Islet of Langerhans (tissue), 1 donor: ENCODE measurements around the gene KLHL3.
"Not testable (repeated sequence)": the region's sequence is repeated elsewhere in the genome, so short reads cannot be mapped to it uniquely, and the experiment has no call there.

Experiments used
- FAIRE-seq: peaks from one replicate; lab custom pipeline; 2011; peaks lifted over from hg19 to GRCh38; lab: Jason Lieb, UNC

KLHL3 gene

DNA sequence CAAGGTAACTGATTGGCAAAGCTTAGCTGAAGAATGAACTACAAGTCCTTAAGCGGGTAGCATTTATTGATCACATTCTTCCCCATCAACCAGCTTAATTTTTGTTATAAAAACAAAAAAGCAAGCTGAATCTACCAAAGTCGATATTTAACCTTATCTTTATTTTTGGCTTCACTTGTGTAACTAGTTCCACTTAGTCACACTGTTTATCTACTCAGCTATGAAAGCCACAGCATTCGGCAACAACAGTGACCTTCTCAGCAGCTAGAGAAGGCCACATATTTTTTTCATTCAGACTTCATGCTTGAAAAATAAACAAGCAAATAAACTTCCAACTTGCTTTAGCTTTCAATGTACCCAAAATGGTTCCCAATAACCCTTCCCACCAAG lies 69.4 kb downstream of the KLHL3 start:
- peak; percentile 75 for FAIRE-seq

DNA sequence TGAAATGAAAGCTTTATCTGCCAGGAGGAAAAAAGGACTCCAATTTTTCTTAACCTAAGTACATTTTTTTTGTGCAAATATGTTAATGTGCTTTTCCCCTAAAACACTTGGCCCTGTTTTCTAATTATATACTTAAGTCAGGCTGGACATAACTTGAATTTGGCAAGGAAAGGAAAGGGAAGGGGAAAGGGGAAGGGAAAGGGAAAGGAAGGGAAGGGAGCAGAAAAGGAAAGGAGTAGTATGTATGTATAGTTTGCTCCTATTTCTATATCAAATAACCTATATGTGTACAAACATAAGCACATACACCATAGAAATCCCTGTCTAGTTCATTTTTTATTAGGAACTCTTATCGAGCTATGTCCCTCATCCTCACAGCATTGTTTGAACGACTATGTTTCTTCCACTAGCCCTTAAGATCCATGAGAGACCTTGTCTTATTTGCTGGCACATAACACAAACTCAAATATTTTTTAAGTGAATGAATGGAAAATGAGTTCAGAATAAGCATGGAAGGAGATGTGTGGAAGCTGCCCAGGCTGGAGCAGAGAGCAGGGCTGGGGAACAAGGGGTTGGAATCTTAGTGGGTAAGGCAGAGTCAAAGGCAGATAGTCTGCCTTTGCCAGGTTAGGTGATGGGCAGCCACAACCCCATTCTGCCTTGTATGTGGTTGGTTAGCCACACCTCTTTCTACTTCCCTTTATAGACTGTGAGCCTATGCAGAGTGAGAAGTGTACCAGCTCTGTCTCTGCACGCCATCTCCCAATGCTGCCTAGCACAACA lies 70.0 kb downstream of the KLHL3 start:
- FAIRE-seq = no peak

DNA sequence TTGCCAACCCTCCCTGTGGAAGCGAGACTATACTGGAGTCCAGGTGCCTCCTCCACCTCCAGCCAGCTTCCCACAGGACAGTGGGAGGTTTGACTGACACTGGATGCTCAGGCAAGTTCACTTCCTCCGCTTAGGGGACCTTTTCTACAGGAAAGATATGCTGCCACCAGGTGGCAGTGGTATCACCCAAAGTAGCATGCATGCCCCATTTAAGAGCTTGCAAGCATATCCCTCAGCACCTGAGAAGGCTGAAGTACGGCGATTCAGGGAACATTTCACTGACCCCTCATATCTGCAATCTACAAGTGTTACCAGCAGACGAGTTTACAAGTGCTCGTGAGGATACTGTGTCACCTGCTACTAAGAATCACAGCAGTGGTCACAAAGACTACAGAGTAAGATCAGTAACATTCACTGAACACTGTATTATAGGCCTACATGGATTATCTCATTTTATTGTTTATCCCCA lies 75.5 kb downstream of the KLHL3 start:
- FAIRE-seq = peak; percentile 13

DNA sequence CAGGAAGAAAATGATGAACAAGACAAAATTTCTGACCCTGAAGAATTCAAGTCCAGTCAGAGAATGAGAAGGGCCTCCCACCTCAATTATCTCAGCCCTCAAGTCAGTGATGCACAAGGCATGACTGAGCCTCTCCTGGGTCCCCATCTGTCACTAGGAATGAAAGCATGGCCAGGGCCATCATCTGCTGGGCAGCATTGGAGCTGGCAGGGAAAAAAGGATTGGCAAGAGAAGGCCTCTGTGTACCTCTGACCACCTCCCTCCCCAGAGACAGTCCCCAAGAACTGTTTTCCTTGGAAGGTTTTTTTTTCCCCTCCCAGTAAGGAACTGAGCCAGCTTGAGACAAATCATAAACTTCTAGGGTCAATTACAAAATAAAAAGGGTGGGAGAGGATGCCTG lies 76.7 kb downstream of the KLHL3 start:
- FAIRE-seq = no peak

DNA sequence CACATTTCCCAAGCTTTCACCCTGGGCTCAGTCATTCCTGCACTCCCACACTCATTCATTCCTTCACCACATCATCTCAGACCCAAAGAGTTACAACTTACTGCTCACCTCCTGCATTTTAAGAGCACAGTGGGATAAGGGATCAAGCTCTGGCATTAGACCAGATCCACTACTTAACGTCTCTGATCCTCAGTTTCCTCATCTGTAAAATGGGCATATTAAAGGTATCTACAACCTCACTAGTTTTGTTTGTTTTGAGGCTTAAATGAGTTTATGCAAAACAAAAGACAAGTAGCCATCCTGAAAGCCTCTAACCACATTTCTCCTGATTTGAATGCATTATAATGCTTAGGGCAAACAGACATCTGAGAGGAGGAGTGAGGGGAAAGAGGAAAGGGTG lies 77.6 kb downstream of the KLHL3 start:
- FAIRE-seq = no peak

DNA sequence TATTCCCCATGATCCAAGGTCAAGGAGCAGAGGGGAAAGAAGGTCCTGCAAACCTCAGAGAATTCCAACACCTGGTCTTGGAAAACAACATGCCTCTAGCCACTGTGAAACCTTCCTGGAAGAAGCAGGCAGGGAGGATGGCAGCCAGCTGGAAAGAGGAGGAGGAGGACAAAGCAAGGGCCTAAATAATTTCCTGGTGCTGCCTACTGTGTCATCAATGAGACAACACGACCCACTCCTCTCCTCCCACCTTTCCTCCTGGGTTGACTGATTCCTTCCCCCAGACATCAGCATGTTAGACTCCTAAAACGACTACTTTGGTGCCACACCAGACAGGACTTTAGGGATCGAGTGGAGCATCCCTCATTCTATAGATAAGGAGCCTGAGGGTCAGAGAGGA lies 78.8 kb downstream of the KLHL3 start:
- no peak for FAIRE-seq

DNA sequence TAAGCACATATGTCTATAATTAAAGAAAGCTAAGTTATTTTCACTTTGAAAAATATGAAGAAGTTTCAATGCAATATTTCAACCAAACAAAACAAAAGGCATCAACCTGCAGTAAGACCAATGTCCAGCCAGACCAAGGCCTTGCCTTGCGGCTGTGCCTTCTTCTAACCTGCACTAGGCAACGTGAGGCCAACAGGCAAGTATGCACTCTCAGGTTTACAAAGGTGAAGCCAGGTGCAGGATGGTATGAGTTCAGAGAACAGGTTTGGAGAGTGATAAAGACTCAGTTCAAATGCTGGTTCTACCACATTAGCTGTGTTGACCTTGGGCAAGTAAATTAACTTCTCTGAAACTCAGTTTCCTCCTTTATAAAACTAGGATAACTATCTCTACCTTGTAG lies 79.3 kb downstream of the KLHL3 start:
- FAIRE-seq = peak; percentile 13

DNA sequence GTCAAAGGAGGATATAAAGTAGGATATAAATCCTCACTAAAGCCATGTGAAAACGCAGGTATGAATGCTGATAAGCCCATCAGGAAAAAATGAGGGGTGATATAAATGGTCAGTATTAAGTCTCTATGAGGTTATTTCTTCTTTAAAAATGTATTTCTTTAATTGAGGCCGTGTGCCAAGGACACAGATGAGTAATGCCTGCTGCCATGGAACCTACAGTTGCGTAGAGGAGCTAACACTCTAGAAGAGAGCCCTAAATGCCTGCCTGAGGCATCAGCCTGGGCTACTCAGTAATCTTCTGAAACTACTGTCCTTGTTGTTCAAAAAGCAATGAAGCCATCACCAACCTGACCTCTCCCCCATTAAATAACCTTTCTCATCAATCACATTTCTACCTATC lies 84.9 kb downstream of the KLHL3 start:
- no peak for FAIRE-seq

DNA sequence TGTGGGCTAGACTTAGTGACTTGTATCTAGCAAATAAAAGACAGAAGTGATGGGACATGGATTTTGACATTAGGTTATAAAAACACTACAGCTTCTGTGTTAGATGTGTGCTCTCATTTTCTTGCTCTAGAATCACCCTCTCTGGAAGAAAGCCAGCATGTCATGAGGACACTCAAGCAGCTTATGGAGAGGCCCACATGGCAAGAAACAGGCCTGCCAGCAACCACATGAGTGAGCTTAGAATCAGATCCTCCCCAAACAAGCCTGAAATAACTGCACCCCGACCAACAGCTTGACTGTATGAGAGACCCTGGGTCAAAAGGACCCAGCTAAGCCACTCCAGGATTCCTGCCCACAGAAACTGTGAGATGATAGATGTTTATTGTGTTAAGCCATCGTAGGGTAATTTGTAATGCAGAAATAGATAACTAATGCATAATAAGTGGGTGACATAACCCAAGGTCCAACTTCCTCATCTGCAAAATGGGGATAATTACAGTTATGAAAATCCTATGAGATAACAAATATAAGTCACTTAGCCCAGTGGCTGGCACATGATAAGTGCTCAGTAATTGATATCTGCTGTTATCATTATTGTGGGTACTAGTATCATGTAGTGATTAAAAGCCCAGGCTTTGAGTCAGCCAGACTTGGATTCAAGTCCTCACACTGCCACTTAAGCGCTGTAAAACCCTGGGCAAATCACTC lies 86.5 kb downstream of the KLHL3 start:
- no peak for FAIRE-seq

DNA sequence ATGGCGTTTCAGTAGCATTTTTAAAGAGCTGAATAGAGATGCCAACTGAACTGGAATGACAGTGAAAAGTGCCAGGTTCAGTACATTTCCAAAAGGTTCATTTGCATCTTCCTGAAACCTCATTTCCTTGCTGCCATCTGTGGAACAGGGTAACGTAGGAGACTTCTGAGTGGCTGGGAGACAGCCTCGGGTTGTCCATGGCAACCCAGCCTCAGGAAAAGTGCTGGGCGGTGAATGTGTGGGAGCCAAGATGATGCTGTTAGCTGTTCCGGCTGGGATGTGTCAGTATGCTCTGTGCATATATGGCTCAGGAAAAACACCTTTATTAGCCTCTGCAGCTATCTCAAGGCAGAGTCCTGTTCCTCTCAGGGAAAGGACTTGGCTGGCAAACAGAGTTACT lies 87.5 kb downstream of the KLHL3 start:
- peak; percentile 94 for FAIRE-seq

DNA sequence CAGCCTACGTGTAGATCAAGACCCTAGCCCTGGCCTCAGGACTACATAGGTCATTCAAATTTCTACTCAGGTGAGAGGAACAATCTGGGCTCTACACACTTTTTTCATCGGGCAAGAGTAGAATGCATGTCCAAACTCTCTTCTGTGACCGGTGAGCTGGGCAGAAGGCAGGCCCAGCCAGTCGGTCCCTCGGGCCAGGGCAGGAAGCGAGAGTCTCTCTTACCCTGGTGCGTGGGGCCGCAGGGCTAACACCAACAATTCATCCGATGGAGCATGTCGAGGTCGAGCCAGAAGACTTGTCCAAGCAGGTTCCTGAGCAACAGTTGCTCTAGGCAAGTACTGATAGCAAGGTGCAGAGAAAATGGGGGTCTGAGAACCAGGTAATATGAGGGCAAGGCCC lies 88.5 kb downstream of the KLHL3 start:
- no peak for FAIRE-seq

DNA sequence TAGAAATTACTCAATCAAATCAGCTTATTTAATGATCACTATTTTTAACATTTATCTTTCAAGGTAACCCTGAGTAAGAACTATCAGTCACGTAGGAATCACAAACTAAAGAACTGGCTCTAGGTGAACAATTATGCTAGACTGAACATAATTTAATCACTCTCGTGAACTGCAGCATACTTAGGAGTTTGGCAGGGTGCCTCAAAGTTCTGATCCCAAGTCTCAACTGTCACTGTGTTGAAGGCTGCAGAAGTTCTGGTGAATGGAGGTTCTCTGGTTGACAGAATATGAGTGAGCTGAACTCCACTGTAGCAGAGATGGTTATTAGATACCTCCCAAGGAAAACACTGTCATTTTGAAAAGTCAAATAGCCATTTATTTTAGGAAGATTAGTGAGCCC lies 89.1 kb downstream of the KLHL3 start:
- peak; percentile 77 for FAIRE-seq

DNA sequence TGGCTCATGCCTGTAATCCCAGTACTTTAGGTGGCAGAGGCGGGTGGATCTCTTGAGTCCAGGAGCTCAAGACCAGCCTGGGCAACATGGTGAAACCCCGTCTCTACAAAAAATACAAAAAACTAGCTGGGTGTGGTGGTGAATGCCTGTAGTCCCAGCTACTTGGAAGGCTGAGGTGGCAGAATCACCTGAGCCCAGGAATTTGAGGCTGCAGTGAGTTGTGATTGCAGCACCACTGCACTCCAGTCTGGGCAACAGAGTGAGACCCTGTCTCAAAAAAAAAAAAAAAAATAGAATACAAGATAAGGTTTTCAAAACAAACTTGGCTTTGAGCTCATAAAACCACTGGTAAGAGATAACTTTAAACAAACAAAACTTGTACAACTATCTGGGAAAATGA lies 92.8 kb downstream of the KLHL3 start:
- FAIRE-seq = not testable (repeated sequence)

DNA sequence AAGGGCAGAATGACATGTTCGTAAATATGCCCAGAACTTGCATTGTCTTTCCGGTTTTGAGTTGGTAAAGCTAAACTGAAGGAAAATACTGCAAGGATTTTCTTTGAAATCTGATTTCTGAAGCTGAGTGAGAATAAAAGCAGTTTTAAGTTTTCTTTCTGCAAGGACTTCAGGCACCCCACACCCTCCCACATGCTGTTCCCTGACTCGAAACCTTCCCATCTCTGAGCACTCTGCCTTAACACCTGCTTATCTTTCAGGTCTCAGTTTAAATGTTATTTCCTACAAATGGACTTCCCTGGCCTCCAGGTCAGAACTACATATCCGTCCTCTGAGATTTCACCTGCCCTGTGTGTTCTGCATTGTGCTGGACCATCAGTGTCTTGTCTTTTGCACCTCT lies 93.8 kb downstream of the KLHL3 start:
- FAIRE-seq = peak; percentile 24

DNA sequence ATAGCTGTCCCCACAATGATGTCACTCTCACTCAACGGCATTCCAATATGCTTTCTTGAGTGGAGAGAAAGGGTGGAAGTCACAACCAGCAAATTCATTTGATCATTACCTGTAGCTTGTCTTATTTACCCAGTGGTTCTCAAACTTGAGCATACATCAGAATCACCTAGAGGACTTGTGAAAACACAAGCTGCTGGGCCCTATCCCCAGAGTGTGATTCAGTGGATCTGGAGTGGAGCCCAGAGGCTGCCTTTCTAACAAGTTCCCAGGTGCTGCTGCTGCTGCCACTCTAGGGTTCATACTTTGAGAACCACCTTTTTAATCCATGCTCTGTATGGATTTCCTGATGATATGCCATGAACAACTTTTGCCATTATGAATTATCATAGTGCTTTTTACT lies 94.7 kb downstream of the KLHL3 start:
- FAIRE-seq = no peak

DNA sequence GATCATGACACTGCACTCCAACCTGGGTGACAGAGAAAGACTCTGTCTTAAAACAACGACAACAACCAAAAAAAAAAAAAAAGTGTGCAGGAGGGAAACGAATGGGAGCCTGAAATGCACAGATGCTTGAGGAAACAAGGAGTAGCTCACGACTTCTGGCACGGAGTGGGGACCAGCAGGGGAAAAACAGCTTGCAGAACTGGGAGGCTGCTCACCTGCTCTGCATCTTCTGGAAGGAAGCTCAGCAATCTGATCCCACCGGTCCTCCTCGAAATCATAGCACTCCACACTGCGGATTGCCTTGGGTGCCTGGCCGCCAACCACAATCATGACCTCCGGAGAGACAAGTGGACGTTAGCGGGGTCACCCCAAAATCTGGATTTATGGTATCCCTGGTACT lies 96.2 kb downstream of the KLHL3 start:
- no peak for FAIRE-seq

DNA sequence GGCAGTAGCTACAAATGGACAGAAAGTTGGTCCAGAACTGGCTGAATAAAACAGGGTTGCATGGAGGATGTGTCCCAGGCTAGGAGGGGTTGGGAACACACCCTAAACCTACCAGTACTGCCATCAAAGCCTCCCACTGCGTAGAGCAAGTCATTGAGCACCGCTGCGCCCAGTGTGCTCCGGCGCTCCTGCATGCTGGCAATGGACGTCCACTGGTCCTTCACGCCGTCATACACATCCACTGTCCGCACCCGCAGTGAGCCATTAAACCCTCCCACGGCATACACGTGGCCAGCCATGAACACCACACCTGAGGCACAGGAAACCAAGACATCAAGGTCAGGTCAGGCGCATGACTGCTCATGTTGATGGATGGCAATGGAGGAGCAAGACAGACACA lies 97.0 kb downstream of the KLHL3 start:
- no peak for FAIRE-seq

DNA sequence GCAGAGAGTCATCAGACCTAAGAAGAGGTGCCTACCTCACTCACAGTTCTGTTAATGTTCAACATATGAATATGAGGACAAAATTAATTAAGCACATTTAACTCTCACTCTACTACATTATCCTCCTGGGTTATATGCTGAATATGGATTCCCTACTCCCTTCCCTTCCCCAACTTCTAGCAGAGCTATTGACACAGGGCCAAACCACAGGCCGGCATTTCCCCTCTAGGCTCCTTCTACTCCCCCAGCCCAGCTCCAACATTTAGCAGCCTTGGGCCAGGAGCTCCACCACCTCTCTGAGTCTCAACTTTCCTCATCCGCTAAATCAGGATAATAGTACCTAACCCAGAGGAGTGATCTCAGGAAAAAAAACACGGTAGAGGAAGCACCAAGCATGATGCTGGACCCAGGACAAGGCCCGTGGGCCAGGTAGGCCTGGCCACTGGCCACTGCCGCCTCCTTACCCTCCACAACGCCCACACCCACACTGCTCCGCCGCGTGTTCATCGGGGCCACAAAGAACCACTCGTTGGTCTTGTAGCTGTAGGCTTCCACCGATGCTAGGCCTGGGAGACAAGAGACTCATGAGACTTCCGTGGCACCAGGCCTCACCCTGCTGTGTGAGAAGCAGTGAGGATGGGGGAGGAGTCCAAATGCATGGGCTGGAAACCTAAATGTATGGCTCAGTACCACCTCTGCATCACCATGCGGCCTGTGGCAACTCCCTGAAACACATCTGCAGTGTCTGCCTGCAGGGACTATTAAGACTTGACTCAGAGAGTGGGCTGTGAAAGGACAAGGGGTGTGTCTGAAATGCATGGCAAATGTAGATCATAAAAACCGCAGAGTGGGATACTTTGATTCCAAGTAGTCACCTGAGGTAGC lies 98.8 kb downstream of the KLHL3 start:
- FAIRE-seq = no peak

DNA sequence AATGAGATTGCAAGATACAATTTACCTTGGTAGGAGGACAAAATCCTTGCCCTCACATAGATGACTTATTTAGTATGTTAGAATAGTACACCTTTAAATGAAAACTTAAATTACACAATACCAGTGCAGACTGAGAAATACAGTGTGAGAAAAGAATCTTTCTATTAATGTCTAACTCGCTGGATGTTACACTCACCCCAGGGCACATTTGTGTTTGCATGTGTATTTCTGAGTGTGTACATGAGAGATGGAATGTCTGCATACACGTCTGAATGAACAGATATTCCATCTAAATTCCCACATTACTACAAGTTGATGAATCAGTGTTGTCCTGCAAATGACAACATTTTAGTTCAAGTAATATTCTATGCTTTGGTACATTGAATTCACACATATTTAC lies 99.8 kb downstream of the KLHL3 start:
- no peak for FAIRE-seq

DNA sequence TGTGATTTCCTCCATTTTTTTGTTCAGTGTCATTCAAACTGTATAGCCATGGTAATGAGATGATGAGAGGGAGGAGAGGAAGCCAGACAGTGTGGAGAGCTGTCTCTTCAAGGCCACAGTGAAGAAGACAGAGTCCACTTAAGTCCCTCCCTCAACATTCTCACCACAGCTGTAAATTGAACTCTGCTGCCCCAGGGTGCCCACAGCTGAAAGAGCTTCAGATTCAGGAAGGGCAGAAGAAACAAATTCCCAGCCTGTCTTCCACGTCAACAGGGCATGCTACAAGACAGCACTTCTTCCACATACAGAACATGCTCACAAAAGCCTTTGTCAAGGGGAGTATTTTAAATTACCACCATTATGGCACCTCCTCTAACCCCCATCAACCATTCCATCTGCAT lies 100.4 kb downstream of the KLHL3 start:
- FAIRE-seq = no peak

DNA sequence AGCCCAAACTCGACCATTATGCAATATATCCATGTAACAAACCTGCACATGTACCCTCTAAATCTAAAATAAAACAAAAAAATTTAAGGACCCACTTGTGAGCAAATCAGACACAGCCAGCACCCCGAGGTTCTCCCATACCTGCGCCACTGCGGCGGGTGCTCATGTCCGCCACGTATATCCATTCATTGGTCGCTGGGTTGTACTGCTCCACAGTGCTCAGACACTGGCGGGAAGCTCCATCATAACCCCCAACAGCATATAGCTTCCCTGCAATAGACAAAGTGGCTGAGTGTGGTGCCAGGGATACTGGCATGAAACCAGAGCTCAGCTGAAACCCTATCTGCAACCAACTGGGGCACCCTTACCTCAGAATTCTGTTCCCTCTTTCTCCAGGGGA lies 102.0 kb downstream of the KLHL3 start:
- FAIRE-seq = no peak

DNA sequence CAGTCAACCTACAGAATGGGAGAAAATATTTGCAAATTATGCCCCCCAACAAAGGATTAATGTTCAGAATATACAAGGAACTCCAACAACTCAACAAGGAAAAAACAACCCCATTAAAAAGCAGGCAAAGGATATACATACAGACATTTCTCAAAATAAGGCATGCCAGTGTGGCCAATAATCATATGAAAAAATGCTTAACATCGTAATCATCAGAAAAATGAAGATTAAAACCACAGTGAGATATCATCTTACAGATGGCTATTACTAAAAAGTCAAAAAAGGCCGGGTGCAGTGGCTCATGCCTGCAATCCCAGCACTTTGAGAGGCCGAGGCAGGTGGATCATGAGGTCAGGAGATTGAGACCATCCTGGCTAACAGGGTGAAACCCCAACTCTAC lies 103.2 kb downstream of the KLHL3 start:
- no peak for FAIRE-seq

DNA sequence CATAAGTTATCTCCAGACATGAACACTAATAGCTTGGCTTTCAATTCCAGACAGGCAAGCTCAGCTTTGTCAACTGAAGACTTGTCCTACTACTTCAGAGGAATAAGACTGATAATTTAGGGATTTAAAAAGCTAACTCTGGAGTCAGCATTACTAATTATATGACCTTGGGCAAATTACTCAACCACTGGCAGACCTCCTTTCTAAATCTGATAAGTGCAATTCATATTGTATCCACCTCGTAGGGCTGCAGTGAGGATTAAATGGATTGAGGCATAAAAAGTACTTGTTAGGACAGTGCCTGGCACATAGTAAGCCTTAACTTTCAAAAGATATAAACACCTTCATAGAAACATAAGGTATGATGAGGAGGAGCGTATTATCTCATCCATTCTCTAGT lies 104.4 kb downstream of the KLHL3 start:
- FAIRE-seq = no peak
